ENCODE data around the gene FRMD4A.

The FRMD4A gene

GRCh38 chr10:13604357-13605040 is 726.2 kb downstream of the FRMD4A start:
- DNase-seq (ENCODE audit: low spot score), result no peak

GRCh38 chr10:13597909-13598308 is 732.8 kb downstream of the FRMD4A start:
- DNase-seq (ENCODE audit: low spot score), result no peak

GRCh38 chr10:13594641-13595040 is 736.1 kb downstream of the FRMD4A start:
- DNase-seq (ENCODE audit: low spot score), result no peak
